Spleen (tissue), 11 donors: Measurements from ENCODE around the gene LPCAT3. TPM values are rescaled to one million over a fixed set of nuclear protein-coding genes. Genes with fewer than 3 reads are reported as not detected.

ENCODE experiments used
- DNase-seq: peaks from one replicate; pipeline ENCODE4 v3.0.0-alpha.2; 2020
- H3K27ac ChIP-seq, 8 donors: fragments of 200-600 bp; sonication (generic) in 7 of 8; 1 replicate in 4 of 8; 2 replicates in 4 of 8; pipeline versions ENCODE4 v1.5.0 to v1.8.0; 2016 to 2021; ENCODE audit warnings: inconsistent platforms in 4 of 8, mild to moderate bottlenecking in 4 of 8, moderate library complexity in 1 of 8
- H3K27me3 ChIP-seq, 7 donors: fragments of 200-600 bp; sonication (generic) in 6 of 7; replicated peaks in 1 of 7; 1 replicate in 4 of 7; 2 replicates in 3 of 7; pipeline versions ENCODE4 v1.5.0 to v1.8.0; 2016 to 2021; ENCODE audit warnings: inconsistent platforms in 3 of 7, mild to moderate bottlenecking in 1 of 7
- H3K36me3 ChIP-seq, 6 donors: fragments of 200-600 bp; sonication (generic) in 5 of 6; 1 replicate in 4 of 6; 2 replicates in 2 of 6; pipeline versions ENCODE4 v1.5.0 to v1.8.0; 2016 to 2021; ENCODE audit warnings: inconsistent platforms in 2 of 6
- H3K4me1 ChIP-seq, 6 donors: fragments of 200-600 bp; sonication (generic) in 5 of 6; 1 replicate in 3 of 6; 2 replicates in 3 of 6; pipeline versions ENCODE4 v1.5.0 to v1.8.0; 2016 to 2021; ENCODE audit warnings: inconsistent platforms in 3 of 6
- H3K4me3 ChIP-seq, 8 donors: fragments of 200-600 bp; sonication (generic) in 7 of 8; 1 replicate in 4 of 8; 2 replicates in 4 of 8; pipeline versions ENCODE4 v1.5.0 to v1.8.0; 2016 to 2021; ENCODE audit warnings: inconsistent platforms in 4 of 8, mild to moderate bottlenecking in 4 of 8, moderate library complexity in 2 of 8
- H3K9me3 ChIP-seq, 8 donors: fragments of 200-600 bp; sonication (generic) in 7 of 8; 1 replicate in 4 of 8; 2 replicates in 4 of 8; pipeline versions ENCODE4 v1.5.0 to v1.8.0; 2016 to 2021; ENCODE audit warnings: inconsistent platforms in 4 of 8
- CTCF ChIP-seq, 11 experiments: fragments of 200-600 bp in 7 of 11; fragments of 450-650 bp in 4 of 11; sonication (generic) in 4 of 11; IDR thresholded peaks in 8 of 11; conservative IDR thresholded peaks in 3 of 11; 1 replicate in 7 of 11; 2 replicates in 4 of 11; pipeline versions ENCODE4 v1.4.0 to v1.8.0; 2016 to 2021; ENCODE audit warnings: antibody characterized with exemption in 11 of 11, inconsistent platforms in 4 of 11, mild to moderate bottlenecking in 1 of 11
- POLR2A ChIP-seq, 3 donors: fragments of 450-650 bp; IDR thresholded peaks; one replicate each; pipeline ENCODE4 v1.5.1; 2017; ENCODE audit warnings: antibody characterized with exemption in 3 of 3, mild to moderate bottlenecking in 1 of 3
- POLR2AphosphoS5 ChIP-seq, 3 donors: sonication (generic); formaldehyde crosslinking; IDR thresholded peaks; one replicate each; pipeline ENCODE4 v1.5.1; 2017; ENCODE audit warnings: antibody characterized with exemption in 3 of 3
- WGBS, 5 donors: extraction: QIAGEN DNeasy Blood & Tissue Kit in 3 of 5; methylation state at CpG; one replicate each; pipeline versions ENCODE4 v1.1.5 to v1.1.7; 2013 to 2018; 5-methylcytosine and 5-hydroxymethylcytosine counted together
- intact Hi-C: fragments of 100-400 bp; cut with DNase I; formaldehyde crosslinking; loops from one replicate; pipeline ENCODE4 v1.15.0; 2023; ENCODE audit warnings: low total_unique reads
- polyA plus RNA-seq, 3 donors: library from polyadenylated mRNA; stranded (reverse); fragments of 200-250 nt; gene quantifications; one replicate each; pipeline ENCODE4 v1.2.1, GENCODE V29; 2013
- total RNA-seq, 7 donors: library from RNA; depleted of rRNA in 3 of 7; stranded (reverse); fragments of >200 nt in 3 of 7; fragmentation: NEBNext Ultra II Directional in 4 of 7; extraction: Animal tissue kit (Norgen Biotek cat#: 25700) in 4 of 7; gene quantifications; one replicate each; pipeline versions ENCODE4 v1.1.0 to v1.2.1, GENCODE V29; 2016 to 2021
- donor health status: healthy with polysubstance abuse.
- donor health status: DM: no; HTN: no; CAD: no; lungs with moderate emphysema.
- donor health status: DM: no; HTN: no; CAD: no.
- donor health status: Bipolar disorder and iron deficiency.
- donor health status: healthy.
- donor health status: DM: no; HTN: no; CAD: no.
- donor health status: DM: yes; HTN: yes; CAD: no.

LPCAT3 gene
- total and polyA plus RNA-seq, 10 donors = 9.7 to 52.5 (median 36.9) TPM

- Histone ChIP-seq H3K4me3 (no peak overlapping the region), H3K4me1 (peaks cover 0 to 8% (median 0%) of the 10 kb centered on the region in 6 donors), H3K27ac (no peak overlapping the region), H3K27me3 (no peaks in the 10 kb centered on the region), H3K9me3 (no peaks in the 10 kb centered on the region), H3K36me3 (peaks cover 3 to 100% (median 84%) of the 10 kb centered on the region in 6 donors)
- intact Hi-C loops = no loop called here
- DNase-seq = no peak
- TF ChIP-seq POLR2AphosphoS5 (IDR thresholded peaks at IDR 0.05) (no peak), CTCF (IDR thresholded peaks at IDR 0.05 in 8 of 11, conservative IDR thresholded peaks at IDR 0.05 in 3 of 11) (no peak), POLR2A (IDR thresholded peaks at IDR 0.05) (no peak)
- WGBS, 5 donors = 94 to 99% (median 95%) methylated on average over 4 of the region's 4 CpGs
These were observed 38.2 kb downstream of the LPCAT3 start for GRCh38 chr12:6980075-6980474.

GRCh38 chr12:6979453-6979852 is 38.8 kb downstream of the LPCAT3 start:
- no peak overlapping the region for H3K27ac ChIP-seq
- WGBS, 5 donors = 82 to 90% (median 90%) methylated on average over 3 of the region's 3 CpGs
- no peaks in the 10 kb centered on the region for H3K9me3 ChIP-seq
- peaks cover 0 to 10% (median 0%) of the 10 kb centered on the region in 6 donors for H3K4me1 ChIP-seq
- no peaks in the 10 kb centered on the region for H3K27me3 ChIP-seq
- intact Hi-C loops = loop anchor here (10.0 kb wide), 1 partner anchor 45 kb away; no protein-coding TSS in a partner anchor
- no peak overlapping the region for H3K4me3 ChIP-seq
- TF ChIP-seq CTCF (IDR thresholded peaks at IDR 0.05 in 8 of 11, conservative IDR thresholded peaks at IDR 0.05 in 3 of 11) = no peak
- H3K36me3 ChIP-seq = peaks cover 3 to 100% (median 88%) of the 10 kb centered on the region in 6 donors
- DNase-seq = no peak

- intact Hi-C loops = loop anchor here (10.0 kb wide), 1 partner anchor 46 kb away; no protein-coding TSS in a partner anchor
- Histone ChIP-seq H3K27me3 (no peaks in the 10 kb centered on the region), H3K4me3 (no peak overlapping the region), H3K9me3 (no peaks in the 10 kb centered on the region), H3K27ac (no peak overlapping the region), H3K36me3 (peaks cover 3 to 100% (median 90%) of the 10 kb centered on the region in 6 donors), H3K4me1 (peaks cover 0 to 12% (median 0%) of the 10 kb centered on the region in 6 donors)
- WGBS, 5 donors = 86 to 93% (median 88%) methylated on average over 6 of the region's 6 CpGs
- peak in 1 of 3 donors; percentile 47 for TF ChIP-seq POLR2AphosphoS5 (IDR thresholded peaks at IDR 0.05)
- no peak for TF ChIP-seq CTCF (IDR thresholded peaks at IDR 0.05 in 8 of 11, conservative IDR thresholded peaks at IDR 0.05 in 3 of 11)
- TF ChIP-seq POLR2A (IDR thresholded peaks at IDR 0.05) = no peak
- DNase-seq = no peak
These were observed 39.3 kb downstream of the LPCAT3 start for GRCh38 chr12:6979021-6979420.

GRCh38 chr12:6978611-6979011 is 39.7 kb downstream of the LPCAT3 start:
- H3K4me3 ChIP-seq = no peak overlapping the region
- no peaks in the 10 kb centered on the region for H3K27me3 ChIP-seq
- H3K9me3 ChIP-seq = no peaks in the 10 kb centered on the region
- H3K36me3 ChIP-seq = peaks cover 3 to 100% (median 91%) of the 10 kb centered on the region in 6 donors
- TF ChIP-seq POLR2A (IDR thresholded peaks at IDR 0.05) = no peak
- no peak for TF ChIP-seq CTCF (IDR thresholded peaks at IDR 0.05 in 8 of 11, conservative IDR thresholded peaks at IDR 0.05 in 3 of 11)
- TF ChIP-seq POLR2AphosphoS5 (IDR thresholded peaks at IDR 0.05) = no peak
- DNase-seq = no peak
- peaks cover 0 to 16% (median 0%) of the 10 kb centered on the region in 6 donors for H3K4me1 ChIP-seq
- no peak overlapping the region for H3K27ac ChIP-seq
- WGBS, 5 donors = 83 to 88% (median 86%) methylated on average over 3 of the region's 3 CpGs
- intact Hi-C loops = loop anchor here (10.0 kb wide), 1 partner anchor 46 kb away; no protein-coding TSS in a partner anchor
